HG03280 (cell line): Measurements from ENCODE around the gene RAB42.

Source experiments
- ATAC-seq: cut with Tn5 transposase; IDR thresholded peaks from one replicate; pipeline ENCODE4 v1.9.1; 2021; ENCODE audit warnings: mild to moderate bottlenecking, moderate library complexity; ENCODE audit not compliant: unreplicated experiment

The RAB42 gene

GRCh38 chr1:28644494-28644893, 52.4 kb downstream of the RAB42 start:
- no peak for ATAC-seq
